Measurements from ENCODE around the gene FMNL2.

- no peak for TF ChIP-seq POLR2AphosphoS5 (IDR thresholded peaks at IDR 0.05; ENCODE audit: low read depth, low read length)
- no peak for TF ChIP-seq REST (IDR thresholded peaks at IDR 0.05; ENCODE audit: insufficient read depth in 1 of 2, low read depth in 2 of 2, low read length in 1 of 2)
Measured at GRCh38 chr2:152400607-152401214, 65.7 kb downstream of the FMNL2 start.

Data from Panc1 (cell line).